Ovary (tissue), 3 donors: ENCODE measurements around the gene TENM3.

ENCODE experiments used
- EP300 ChIP-seq: sonication (generic); formaldehyde crosslinking; IDR thresholded peaks from one replicate; pipeline ENCODE4 v1.6.1; 2017; ENCODE audit warnings: antibody characterized with exemption
- POLR2A ChIP-seq: fragments of 450-650 bp; IDR thresholded peaks from one replicate; pipeline ENCODE4 v1.6.1; 2017; ENCODE audit warnings: antibody characterized with exemption, mild to moderate bottlenecking, moderate library complexity
- TF ChIP-seq, protein P1 (sequence below), 3 donors: fragments of 450-650 bp in 2 of 3; fragments of 200-600 bp in 1 of 3; IDR thresholded peaks; one replicate each; pipeline versions ENCODE4 v1.5.1 to v1.8.0; 2016 to 2022; ENCODE audit warnings: antibody characterized with exemption in 3 of 3, mild to moderate bottlenecking in 1 of 3
- donor health status: DM: no; HTN: no; CAD: no.

- TF ChIP-seq, protein P1, sequence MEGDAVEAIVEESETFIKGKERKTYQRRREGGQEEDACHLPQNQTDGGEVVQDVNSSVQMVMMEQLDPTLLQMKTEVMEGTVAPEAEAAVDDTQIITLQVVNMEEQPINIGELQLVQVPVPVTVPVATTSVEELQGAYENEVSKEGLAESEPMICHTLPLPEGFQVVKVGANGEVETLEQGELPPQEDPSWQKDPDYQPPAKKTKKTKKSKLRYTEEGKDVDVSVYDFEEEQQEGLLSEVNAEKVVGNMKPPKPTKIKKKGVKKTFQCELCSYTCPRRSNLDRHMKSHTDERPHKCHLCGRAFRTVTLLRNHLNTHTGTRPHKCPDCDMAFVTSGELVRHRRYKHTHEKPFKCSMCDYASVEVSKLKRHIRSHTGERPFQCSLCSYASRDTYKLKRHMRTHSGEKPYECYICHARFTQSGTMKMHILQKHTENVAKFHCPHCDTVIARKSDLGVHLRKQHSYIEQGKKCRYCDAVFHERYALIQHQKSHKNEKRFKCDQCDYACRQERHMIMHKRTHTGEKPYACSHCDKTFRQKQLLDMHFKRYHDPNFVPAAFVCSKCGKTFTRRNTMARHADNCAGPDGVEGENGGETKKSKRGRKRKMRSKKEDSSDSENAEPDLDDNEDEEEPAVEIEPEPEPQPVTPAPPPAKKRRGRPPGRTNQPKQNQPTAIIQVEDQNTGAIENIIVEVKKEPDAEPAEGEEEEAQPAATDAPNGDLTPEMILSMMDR (IDR thresholded peaks at IDR 0.05): no peak
- no peak for TF ChIP-seq POLR2A
- no peak for TF ChIP-seq EP300
These were observed 444.9 kb downstream of the TENM3 start for GRCh38 chr4:182688081-182688480.
